ENCODE data around the gene WDR54.
"Not testable (repeated sequence)": the region's sequence is repeated elsewhere in the genome, so short reads cannot be mapped to it uniquely, and the experiment has no call there.

WDR54 gene

DNA sequence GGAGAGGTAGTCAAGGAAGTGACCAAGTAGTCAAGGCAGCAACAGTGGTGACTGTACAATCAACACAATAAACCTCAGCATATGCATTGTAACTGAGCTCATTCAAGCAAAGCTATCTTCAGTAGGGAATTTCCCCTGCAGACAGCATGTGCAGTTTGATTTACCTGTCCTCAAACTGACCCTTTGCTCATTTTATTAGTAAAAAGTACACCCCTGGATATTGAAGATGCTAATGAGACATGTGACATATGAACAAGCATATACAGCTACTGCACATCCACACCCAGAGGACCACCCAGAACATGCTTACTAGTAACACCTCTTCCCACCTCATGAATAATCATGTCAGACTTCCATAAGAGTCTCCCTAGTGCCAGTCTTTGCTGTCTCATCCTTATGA lies 15.5 kb upstream of the WDR54 start:
- DNase-seq (ENCODE audit: low read depth), result no peak

DNA sequence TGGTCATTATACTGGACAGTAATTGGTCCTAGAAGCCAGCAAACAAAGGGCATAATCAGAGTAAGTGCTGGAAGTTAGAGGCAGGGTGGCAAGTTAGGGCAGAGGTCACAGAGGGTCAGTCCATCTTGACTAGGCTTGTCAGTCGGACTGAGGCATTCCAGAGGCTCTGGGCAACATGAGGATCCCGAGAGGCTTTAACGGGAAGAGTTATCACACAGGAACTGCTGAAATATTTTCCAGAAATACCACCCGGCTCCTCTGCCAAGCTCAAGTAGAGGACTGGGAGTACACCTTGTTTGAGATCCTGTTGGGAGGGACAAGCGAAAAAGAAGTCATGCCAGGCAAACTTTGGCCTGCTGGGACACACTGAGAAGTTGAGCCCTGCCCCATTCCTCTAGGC lies 13.8 kb upstream of the WDR54 start:
- DNase-seq (ENCODE audit: low read depth), result no peak

DNA sequence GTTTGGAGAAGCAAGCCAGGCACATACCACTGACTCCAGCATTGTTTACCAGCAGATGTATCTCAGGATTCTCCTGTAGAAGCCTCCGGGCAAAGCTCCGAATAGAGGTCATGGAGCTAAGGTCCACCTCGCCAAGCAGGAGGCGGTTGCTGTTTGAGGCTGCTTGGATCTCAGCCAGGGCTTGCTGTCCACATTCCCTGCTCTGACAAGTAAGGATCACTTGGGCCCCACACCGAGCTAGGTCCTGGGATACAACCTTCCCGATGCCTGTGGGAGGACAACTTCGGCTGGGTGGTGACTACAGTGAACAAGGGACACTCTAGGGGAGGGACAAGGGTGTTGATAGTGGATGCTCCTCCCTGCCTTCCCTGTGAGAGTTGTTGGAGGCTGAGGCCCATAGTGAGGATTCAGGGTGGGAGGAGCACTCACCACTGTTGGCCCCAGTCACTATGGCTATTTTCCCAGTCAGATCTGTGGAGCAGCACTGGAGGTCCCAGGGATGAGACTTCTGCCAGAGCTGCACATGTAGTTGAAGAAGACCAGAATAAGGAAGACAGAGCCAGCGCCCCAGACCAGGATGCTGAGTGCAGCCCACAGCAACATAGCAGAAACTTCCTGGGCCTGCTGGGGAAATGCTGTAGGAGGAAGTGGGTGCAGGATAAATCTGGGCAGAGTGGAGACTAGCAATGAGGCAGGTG lies 8.4 kb upstream of the WDR54 start:
- no peak for DNase-seq (ENCODE audit: low read depth)

DNA sequence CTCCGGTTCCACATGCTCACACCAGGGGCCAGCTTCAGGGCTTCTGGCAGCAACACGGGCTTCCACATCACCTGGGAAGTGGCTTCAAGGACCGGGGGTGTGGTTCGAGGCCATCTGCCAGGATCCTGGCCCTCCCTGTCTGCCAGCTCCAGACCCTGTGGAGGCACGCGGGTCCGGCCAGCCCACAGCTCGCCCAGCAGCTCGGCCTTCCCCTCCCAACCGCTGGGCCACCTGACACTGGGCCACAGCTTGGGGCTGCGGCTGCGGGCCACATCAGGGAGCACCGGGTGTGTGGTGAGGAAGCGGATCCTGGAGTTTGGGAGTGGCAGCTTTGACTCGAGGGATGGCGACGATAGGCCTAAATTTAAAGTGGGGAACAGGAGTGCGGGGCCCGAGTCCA lies 7.1 kb upstream of the WDR54 start:
- DNase-seq (ENCODE audit: low read depth), result no peak

DNA sequence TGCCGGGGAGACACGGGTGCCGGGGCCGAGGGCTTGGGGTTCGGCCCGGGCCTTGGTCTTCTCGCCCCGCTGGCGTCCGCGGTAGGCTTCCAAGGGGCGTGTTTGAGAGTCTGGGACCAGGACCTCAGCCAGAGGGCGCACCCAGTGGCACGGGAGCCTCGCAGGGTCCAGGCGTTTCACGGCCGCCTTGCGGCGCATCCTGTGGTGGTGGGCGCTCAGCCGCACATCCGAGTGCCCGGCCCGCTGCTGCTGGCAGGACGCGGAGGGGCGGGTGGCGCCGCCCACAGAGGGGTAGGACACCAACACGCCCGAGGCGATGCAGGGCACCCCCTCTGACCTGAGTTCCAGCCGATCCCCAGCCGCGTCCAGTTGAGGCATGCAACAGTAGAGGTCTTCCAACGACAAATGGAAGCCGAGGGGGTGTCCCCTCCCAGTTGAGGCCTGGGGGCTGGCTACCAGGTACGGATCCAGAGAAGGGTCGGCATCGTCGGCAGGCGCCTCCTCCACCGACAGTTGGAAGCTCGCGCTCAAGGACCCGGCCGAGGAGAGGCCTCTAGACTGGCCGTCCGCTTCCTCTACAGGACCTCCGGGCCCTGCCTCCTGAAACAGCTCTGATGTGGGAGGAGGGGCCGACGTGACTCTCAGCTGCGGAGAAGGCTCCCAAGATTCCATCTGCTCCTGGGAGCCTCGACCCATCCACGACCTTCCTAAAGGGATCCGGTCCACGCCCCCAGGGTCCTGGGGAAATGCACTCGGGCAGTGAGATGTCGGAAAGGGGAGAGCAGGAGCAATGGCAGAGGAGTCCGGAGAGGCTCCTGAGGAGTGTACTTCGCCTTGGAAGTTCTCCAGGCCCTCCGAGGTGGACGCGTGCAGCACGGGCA lies 6.4 kb upstream of the WDR54 start:
- DNase-seq (ENCODE audit: low read depth), result no peak

- DNase-seq (ENCODE audit: low read depth), result no peak
These were observed 5.7 kb upstream of the WDR54 start for GRCh38 chr2:74415762-74416395.

- no peak for DNase-seq (ENCODE audit: low read depth)
These were observed 4.8 kb upstream of the WDR54 start for GRCh38 chr2:74416778-74417177.

GRCh38 chr2:74417197-74417596 lies 4.3 kb upstream of the WDR54 start:
- DNase-seq (ENCODE audit: low read depth), result no peak

DNA sequence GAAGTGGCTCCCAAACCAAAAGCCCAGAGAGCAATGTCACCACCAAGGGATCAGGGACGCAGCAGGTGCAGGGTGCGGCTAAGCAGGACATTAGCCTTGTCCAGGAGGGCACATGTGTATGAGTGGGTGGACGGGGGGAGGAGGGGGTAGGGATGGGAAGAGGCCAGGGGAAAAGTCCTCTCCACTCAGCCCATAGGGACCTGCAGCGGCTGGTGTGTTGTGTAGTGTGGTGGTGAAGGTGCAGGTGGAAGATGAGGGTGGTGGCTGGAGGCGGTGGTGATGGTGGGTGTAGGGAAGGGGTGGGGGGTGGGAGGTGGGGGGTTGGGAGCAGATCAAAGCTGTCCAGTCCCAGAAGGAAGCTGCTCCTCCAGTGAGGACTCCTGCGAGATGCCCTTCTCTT lies 3.8 kb upstream of the WDR54 start:
- DNase-seq (ENCODE audit: low read depth), result no peak

GRCh38 chr2:74418312-74418711 lies 3.2 kb upstream of the WDR54 start:
- DNase-seq (ENCODE audit: low read depth), result no peak

DNA sequence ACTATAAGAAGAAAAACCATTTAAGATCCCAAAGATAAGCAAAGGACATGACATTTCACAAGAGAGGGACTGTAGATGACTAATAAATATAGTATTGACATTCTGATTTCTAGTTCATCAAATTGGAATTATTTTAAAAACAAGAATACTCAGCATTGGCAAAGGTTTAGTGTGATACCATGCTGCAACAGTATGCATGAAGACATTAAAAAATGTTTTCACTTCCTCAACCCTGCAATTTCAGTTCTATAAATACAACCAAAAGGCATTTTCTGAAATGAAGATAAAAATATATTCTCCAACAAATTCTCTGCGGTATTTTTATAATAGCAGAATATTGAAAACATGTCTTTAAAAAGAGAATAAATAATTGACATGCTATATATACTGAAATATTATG lies 2.2 kb upstream of the WDR54 start:
- no peak for DNase-seq (ENCODE audit: low read depth)

DNA sequence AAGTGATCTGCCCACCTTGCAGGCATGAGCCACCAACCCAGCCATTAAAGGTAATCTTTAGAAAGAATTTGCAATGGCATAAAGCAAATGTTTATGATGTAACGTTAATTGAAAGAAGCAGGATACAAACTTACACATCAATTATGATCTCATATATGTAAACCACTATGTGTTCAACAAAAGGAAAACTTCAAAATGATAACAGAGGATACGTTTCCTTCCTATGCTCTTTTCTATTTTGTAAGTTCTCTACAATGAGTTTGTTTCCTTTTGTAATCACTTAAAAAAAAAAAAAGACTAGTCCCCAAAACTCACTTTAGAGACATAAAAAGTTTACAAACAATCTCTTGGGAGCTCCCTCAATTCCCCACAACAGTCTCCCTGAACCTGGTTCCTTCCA lies 1.5 kb upstream of the WDR54 start:
- DNase-seq (ENCODE audit: low read depth), result no peak

DNA sequence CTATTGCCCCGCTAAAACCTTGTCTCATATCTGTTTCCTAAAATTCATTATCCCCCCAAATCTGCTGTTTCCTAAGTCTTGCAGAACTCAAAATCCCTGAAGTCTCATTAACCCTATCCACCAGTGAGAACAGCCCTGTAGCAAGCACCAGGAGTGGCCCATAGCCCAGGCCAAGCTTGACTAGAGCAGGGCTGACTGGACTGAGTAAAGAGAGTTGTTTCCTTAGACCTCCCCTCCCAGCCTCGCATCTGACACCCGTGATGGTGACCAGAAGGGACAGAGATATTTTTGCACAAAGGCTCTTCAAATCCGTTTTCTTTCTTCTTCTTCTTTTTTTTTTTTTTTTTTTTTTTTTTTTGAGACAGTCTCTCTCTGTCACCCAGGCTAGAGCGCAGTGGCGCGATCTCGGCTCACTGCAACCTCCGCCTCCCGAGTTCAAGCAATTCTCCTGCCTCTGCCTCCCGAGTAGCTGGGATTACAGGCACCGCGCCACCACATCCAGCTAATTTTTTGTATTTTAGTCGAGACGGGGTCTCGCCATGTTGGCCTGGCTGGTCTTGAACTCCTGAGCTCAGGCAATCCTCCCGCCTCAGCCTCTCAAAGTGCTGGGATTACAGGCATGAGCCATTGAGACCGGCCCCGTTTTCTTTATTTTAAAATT lies 957 bp upstream of the WDR54 start:
- not testable (repeated sequence) for DNase-seq (ENCODE audit: low read depth)

DNA sequence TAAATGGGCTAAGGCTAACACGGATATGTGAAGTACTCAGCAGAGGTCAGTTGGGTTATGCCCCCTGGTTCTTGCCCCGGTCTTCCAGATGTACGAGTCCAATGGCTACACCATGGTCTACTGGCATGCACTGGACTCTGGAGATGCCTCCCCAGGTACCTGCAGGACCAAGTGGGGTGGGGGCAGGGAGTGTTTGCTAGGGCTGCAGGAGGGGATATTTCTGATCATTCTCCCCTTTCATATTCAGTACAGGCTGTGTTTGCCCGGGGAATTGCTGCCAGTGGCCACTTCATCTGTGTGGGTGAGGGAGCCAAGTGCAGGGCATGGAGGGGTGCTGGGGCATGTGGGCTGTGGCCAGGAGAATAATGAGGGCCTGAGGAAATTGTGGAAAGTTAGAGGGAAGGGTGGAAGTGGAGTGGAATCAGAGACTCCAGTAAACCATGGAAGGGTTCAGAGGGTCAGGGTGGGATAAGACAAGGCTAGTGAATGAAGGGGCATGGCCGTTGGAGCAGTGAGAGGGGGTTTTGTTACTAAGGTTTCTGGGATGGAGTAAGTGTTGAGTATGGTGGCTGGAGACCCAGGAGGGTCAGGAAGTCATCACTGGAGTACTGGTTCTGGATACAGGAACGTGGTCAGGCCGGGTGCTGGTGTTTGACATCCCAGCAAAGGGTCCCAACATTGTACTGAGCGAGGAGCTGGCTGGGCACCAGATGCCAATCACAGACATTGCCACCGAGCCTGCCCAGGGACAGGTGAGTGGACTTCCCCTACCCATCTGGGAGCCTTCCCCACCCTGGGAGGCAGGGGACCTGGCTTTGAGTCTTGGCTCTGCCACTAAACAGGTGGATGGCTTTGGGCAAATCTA lies 1.9 kb downstream of the WDR54 start:
- no peak for DNase-seq (ENCODE audit: low read depth)

- no peak for DNase-seq (ENCODE audit: low read depth)
These were observed 2.8 kb downstream of the WDR54 start for GRCh38 chr2:74424139-74424992.

- DNase-seq (ENCODE audit: low read depth), result no peak
These were observed 3.5 kb downstream of the WDR54 start for GRCh38 chr2:74424995-74425406.

DNA sequence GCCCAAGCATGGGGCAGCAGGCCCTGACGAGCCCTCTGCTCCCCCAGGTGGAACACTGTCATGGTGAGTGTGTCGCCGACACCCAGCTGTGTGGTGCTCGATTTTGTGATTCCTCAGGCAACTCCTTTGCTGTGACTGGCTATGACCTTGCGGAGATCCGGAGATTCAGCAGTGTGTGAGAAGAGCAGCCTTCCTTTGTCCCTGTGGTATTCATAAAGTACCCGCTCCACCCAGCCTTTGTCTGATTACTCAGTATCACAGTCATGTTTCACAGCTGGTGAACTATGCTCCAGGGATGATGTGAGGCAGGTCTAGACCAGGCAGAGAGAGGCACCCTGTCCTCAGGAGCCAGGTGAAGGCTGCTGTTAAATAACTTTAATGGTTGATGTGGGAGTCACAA lies 4.0 kb downstream of the WDR54 start:
- no peak for DNase-seq (ENCODE audit: low read depth)

GRCh38 chr2:74426181-74426758 lies 4.7 kb downstream of the WDR54 start:
- DNase-seq (ENCODE audit: low read depth), result no peak

GRCh38 chr2:74427551-74427950 lies 6.0 kb downstream of the WDR54 start:
- DNase-seq (ENCODE audit: low read depth), result no peak

- DNase-seq (ENCODE audit: low read depth), result no peak
These were observed 7.1 kb downstream of the WDR54 start for GRCh38 chr2:74428675-74429074.

Measured in activated T-cell treated with anti-CD3 and anti-CD28 coated beads for 48 hours (primary cell).